Measurements from ENCODE around the gene TOGARAM2. TPM values are rescaled to one million over a fixed set of nuclear protein-coding genes. Genes with fewer than 3 reads are reported as not detected.
"Not testable (repeated sequence)": the region's sequence is repeated elsewhere in the genome, so short reads cannot be mapped to it uniquely, and the experiment has no call there.

The TOGARAM2 gene
- total RNA-seq, 2 donors from 2014 or later: 0.49 to 2.4 TPM

DNA sequence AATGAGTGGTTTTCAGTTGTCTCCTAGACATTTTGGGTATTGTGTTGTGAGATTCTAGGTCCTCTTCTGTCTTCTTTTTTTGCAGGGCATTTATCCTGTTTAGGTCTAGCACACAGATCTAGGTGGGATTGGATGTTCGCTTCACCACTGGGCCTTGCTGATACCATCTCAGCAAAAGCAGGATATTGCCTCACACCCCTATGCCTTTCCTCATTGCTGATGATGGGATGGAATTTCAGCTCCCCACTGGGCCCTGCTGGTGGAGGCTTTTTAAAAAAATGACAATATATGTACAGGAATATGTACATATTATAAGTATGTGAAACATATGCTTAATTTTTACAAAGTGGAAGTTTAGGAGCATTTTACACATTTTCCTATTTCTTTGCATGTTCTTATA, 5.4 kb upstream of the TOGARAM2 start:
- no peaks in the 10 kb centered on the region for H3K9me3 ChIP-seq
- no peaks in the 10 kb centered on the region for H3K36me3 ChIP-seq
- no peak overlapping the region for H3K27ac ChIP-seq
- ATAC-seq (ENCODE audit: insufficient number of reproducible peaks, low FRiP score, low read depth): no peak
- H3K4me1 ChIP-seq (ENCODE audit: control insufficient read depth in 1 of 2, low read depth in 2 of 2): no peaks in the 10 kb centered on the region
- TF ChIP-seq, protein P1, sequence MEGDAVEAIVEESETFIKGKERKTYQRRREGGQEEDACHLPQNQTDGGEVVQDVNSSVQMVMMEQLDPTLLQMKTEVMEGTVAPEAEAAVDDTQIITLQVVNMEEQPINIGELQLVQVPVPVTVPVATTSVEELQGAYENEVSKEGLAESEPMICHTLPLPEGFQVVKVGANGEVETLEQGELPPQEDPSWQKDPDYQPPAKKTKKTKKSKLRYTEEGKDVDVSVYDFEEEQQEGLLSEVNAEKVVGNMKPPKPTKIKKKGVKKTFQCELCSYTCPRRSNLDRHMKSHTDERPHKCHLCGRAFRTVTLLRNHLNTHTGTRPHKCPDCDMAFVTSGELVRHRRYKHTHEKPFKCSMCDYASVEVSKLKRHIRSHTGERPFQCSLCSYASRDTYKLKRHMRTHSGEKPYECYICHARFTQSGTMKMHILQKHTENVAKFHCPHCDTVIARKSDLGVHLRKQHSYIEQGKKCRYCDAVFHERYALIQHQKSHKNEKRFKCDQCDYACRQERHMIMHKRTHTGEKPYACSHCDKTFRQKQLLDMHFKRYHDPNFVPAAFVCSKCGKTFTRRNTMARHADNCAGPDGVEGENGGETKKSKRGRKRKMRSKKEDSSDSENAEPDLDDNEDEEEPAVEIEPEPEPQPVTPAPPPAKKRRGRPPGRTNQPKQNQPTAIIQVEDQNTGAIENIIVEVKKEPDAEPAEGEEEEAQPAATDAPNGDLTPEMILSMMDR (IDR thresholded peaks at IDR 0.05): no peak
- no peak overlapping the region for H3K4me3 ChIP-seq
- H3K27me3 ChIP-seq (replicated peaks; ENCODE audit: insufficient read depth): no peaks in the 10 kb centered on the region
- DNase-seq (ENCODE audit: low spot score): no peak

DNA sequence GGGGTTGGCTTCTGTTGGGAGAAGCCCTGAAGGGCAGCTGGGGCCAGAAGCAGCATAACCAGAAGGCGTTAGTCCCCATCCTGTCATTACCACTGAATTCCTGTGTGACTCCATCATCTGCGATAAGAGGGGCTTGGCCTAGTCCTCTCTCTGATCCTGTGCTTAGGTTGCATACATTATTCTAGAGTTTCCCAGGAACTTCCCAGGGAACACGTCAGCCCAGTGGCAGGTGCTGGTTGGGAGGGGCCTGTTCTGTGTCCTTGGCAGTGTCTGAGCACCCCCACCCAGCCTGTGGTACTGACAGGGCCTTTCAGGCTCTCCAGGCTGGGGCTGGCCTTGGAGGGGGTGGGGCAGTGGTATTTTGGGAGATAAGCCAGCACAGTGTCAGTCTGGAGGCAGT, 4.5 kb upstream of the TOGARAM2 start:
- Histone ChIP-seq H3K36me3 (no peaks in the 10 kb centered on the region), H3K9me3 (no peaks in the 10 kb centered on the region), H3K27me3 (replicated peaks; ENCODE audit: insufficient read depth) (no peaks in the 10 kb centered on the region), H3K4me1 (ENCODE audit: control insufficient read depth in 1 of 2, low read depth in 2 of 2) (peaks cover 0 to 8% of the 10 kb centered on the region in 2 donors), H3K4me3 (no peak overlapping the region), H3K27ac (no peak overlapping the region)
- TF ChIP-seq, protein P1 (IDR thresholded peaks at IDR 0.05): no peak
- DNase-seq (ENCODE audit: low spot score) (no peak), ATAC-seq (ENCODE audit: insufficient number of reproducible peaks, low FRiP score, low read depth) (no peak)

DNA sequence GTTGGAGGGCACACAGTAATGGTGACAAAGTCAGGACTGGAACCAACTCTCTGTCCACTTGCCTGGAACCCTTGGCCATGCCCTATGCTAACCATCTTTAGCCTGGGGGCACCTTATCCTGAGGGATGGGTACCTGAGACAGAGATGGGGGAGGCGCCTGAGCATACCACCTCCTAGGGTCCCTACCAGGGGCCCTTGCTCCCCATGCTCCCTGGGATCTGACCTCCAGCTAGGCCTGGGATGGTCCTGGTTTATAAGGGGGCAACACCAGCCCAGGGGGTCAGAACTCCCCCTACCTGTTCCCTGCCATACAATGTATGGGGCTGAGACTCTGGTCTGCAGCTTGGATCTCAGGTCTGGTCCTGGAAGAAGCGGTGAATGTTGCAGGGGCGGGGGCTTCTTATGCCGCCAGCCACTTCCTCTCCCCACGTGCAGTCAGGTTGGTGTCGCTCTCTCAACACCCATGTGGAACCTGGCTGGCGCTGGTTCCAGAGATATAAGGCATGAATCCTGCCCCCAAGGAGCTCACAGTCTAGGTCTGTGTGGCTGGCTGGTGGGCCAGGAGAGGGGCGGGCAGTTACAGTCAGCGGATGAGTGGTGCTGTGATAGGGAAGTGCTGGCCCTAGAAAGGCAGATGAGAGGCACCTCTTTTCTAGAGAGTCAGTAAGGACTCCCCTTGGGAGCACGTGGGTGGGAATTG, 3.8 kb upstream of the TOGARAM2 start:
- H3K9me3 ChIP-seq: no peaks in the 10 kb centered on the region
- TF ChIP-seq, protein P1 (IDR thresholded peaks at IDR 0.05): no peak
- H3K27ac ChIP-seq: no peak overlapping the region
- no peaks in the 10 kb centered on the region for H3K27me3 ChIP-seq (replicated peaks; ENCODE audit: insufficient read depth)
- no peak for ATAC-seq (ENCODE audit: insufficient number of reproducible peaks, low FRiP score, low read depth)
- H3K36me3 ChIP-seq: no peaks in the 10 kb centered on the region
- no peak overlapping the region for H3K4me3 ChIP-seq
- H3K4me1 ChIP-seq (ENCODE audit: control insufficient read depth in 1 of 2, low read depth in 2 of 2): peaks cover 0 to 13% of the 10 kb centered on the region in 2 donors
- no peak for DNase-seq (ENCODE audit: low spot score)

DNA sequence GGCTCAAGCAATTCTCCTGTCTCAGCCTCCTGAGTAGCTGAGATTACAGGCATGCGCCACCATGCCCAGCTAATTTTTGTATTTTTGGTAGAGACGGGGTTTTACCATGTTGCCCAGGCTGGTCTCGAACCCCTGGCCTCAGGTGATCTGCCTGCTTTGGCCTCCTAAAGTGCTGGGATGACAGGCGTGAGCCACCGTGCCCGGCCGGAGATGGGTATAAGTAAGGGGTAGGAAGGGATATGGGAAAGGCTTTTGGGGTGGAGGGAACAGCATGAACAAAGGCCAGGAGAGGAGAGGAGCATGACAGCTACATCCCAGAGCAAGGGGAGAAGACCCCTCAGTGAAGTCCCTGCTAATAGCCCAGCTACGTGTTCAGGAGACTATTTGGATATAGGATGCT, 3.1 kb upstream of the TOGARAM2 start:
- DNase-seq (ENCODE audit: low spot score); H3K4me3 ChIP-seq; H3K9me3 ChIP-seq; H3K36me3 ChIP-seq; ATAC-seq (ENCODE audit: insufficient number of reproducible peaks, low FRiP score, low read depth); H3K27ac ChIP-seq; H3K27me3 ChIP-seq (replicated peaks; ENCODE audit: insufficient read depth): not testable (repeated sequence)
- peaks cover 0 to 13% of the 10 kb centered on the region in 2 donors for H3K4me1 ChIP-seq (ENCODE audit: control insufficient read depth in 1 of 2, low read depth in 2 of 2)

- Histone ChIP-seq H3K27ac (no peak overlapping the region), H3K4me3 (no peak overlapping the region), H3K4me1 (ENCODE audit: control insufficient read depth in 1 of 2, low read depth in 2 of 2) (peaks cover 0 to 13% of the 10 kb centered on the region in 2 donors), H3K9me3 (no peaks in the 10 kb centered on the region), H3K36me3 (no peaks in the 10 kb centered on the region), H3K27me3 (replicated peaks; ENCODE audit: insufficient read depth) (no peaks in the 10 kb centered on the region)
- ATAC-seq (ENCODE audit: insufficient number of reproducible peaks, low FRiP score, low read depth) (no peak), DNase-seq (ENCODE audit: low spot score) (no peak)
- TF ChIP-seq, protein P1 (IDR thresholded peaks at IDR 0.05): no peak
Measured at GRCh38 chr2:28978606-28979005, 2.5 kb upstream of the TOGARAM2 start.

GRCh38 chr2:28979041-28979440, 2.1 kb upstream of the TOGARAM2 start:
- DNase-seq (ENCODE audit: low spot score) (no peak), ATAC-seq (ENCODE audit: insufficient number of reproducible peaks, low FRiP score, low read depth) (no peak)
- Histone ChIP-seq H3K4me1 (ENCODE audit: control insufficient read depth in 1 of 2, low read depth in 2 of 2) (peaks cover 0 to 13% of the 10 kb centered on the region in 2 donors), H3K27me3 (replicated peaks; ENCODE audit: insufficient read depth) (no peaks in the 10 kb centered on the region), H3K27ac (no peak overlapping the region), H3K9me3 (no peaks in the 10 kb centered on the region), H3K4me3 (no peak overlapping the region), H3K36me3 (no peaks in the 10 kb centered on the region)
- TF ChIP-seq, protein P1 (IDR thresholded peaks at IDR 0.05): no peak

Measured in thoracic aorta (tissue), 2 donors.